GM21423 (cell line): ENCODE results near the gene VPS11.
"Not testable (repeated sequence)": the region's sequence is repeated elsewhere in the genome, so short reads cannot be mapped to it uniquely, and the experiment has no call there.

Source experiments
- ATAC-seq: cut with Tn5 transposase; IDR thresholded peaks from one replicate; pipeline ENCODE4 v1.9.1; 2021; ENCODE audit warnings: mild to moderate bottlenecking, moderate library complexity; ENCODE audit not compliant: unreplicated experiment

Gene VPS11

GRCh38 chr11:119034813-119035212 is 32.8 kb upstream of the VPS11 start:
- ATAC-seq: no peak

- ATAC-seq: no peak
These were observed 28.7 kb upstream of the VPS11 start for GRCh38 chr11:119038884-119039283.

- ATAC-seq: not testable (repeated sequence)
These were observed 28.1 kb upstream of the VPS11 start for GRCh38 chr11:119039471-119039870.

- no peak for ATAC-seq
These were observed 25.6 kb upstream of the VPS11 start for GRCh38 chr11:119041821-119042514.

- ATAC-seq: no peak
These were observed 24.7 kb upstream of the VPS11 start for GRCh38 chr11:119042927-119043326.

- no peak for ATAC-seq
These were observed 22.9 kb upstream of the VPS11 start for GRCh38 chr11:119044708-119045107.

- ATAC-seq: no peak
These were observed 21.1 kb upstream of the VPS11 start for GRCh38 chr11:119046489-119046888.

- ATAC-seq: no peak
These were observed 20.4 kb upstream of the VPS11 start for GRCh38 chr11:119047205-119047604.

GRCh38 chr11:119048644-119049043 is 19.0 kb upstream of the VPS11 start:
- ATAC-seq: no peak

- no peak for ATAC-seq
These were observed 18.5 kb upstream of the VPS11 start for GRCh38 chr11:119049081-119049480.

GRCh38 chr11:119051440-119052162 is 16.0 kb upstream of the VPS11 start:
- peak; percentile 35 for ATAC-seq

- no peak for ATAC-seq
These were observed 15.3 kb upstream of the VPS11 start for GRCh38 chr11:119052163-119052814.

- no peak for ATAC-seq
These were observed 13.2 kb upstream of the VPS11 start for GRCh38 chr11:119054418-119054817.

GRCh38 chr11:119055901-119056300 is 11.7 kb upstream of the VPS11 start:
- no peak for ATAC-seq

- ATAC-seq: peak; percentile 6
These were observed 11.1 kb upstream of the VPS11 start for GRCh38 chr11:119056421-119056999.

- ATAC-seq: peak; percentile 89
These were observed 10.4 kb upstream of the VPS11 start, which contains the start of gene HYOU1 for GRCh38 chr11:119057000-119057769. HYOU1 (minus strand) TSS chr11:119057205; CDS start chr11:119056160, 1,045 bp downstream.

- not testable (repeated sequence) for ATAC-seq
These were observed 8.5 kb upstream of the VPS11 start for GRCh38 chr11:119059128-119059527.

GRCh38 chr11:119061256-119061655 is 6.4 kb upstream of the VPS11 start:
- ATAC-seq: no peak

- ATAC-seq: no peak
These were observed 4.8 kb upstream of the VPS11 start for GRCh38 chr11:119062779-119063178.

- no peak for ATAC-seq
These were observed 2.2 kb upstream of the VPS11 start for GRCh38 chr11:119065369-119065768.

GRCh38 chr11:119077839-119078238 is 10.2 kb downstream of the VPS11 start:
- no peak for ATAC-seq
